Stimulated activated CD4-positive, alpha-beta T cell treated with anti-CD3 and anti-CD28 coated beads, Interleukin-1b, Interleukin-23, amount 100 ng/mL, for 4 hours (primary cell): ENCODE results near the gene GOLGA6L25.
"Not testable (repeated sequence)": the region's sequence is repeated elsewhere in the genome, so short reads cannot be mapped to it uniquely, and the experiment has no call there.

Experiments used
- DNase-seq, 2 donors: peaks; one replicate each; pipeline ENCODE4 v3.0.0-alpha.2; 2020; ENCODE audit warnings: low read depth in 2 of 2

Gene GOLGA6L25, protein sequence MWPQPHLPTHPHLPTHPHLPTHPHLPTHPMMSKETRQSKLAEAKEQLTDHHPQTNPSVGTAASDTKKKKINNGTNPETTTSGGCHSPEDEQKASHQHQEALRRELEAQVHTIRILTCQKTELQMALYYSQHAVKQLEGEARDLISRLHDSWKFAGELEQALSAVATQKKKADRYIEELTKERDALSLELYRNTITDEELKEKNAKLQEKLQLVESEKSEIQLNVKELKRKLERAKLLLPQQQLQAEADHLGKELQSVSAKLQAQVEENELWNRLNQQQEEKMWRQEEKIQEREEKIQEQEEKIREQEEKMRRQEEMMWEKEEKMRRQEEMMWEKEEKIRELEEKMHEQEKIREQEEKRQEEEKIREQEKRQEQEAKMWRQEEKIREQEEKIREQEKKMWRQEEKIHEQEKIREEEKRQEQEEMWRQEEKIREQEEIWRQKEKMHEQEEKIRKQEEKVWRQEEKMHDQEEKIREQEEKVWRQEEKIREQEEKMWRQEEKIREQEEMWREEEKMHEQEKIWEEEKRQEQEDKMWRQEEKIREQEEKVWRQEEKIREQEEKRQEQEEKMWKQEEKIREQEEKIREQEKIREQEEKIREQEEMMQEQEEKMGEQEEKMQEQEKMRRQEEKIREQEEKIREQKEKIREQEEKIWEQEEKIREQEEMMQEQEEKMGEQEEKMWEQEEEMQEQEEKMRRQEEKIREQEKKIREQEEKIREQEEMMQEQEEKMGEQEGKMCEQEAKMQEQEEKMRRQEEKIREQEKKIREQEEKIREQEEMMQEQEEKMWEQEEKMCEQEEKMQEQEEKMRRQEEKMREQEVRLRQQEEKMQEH

DNA sequence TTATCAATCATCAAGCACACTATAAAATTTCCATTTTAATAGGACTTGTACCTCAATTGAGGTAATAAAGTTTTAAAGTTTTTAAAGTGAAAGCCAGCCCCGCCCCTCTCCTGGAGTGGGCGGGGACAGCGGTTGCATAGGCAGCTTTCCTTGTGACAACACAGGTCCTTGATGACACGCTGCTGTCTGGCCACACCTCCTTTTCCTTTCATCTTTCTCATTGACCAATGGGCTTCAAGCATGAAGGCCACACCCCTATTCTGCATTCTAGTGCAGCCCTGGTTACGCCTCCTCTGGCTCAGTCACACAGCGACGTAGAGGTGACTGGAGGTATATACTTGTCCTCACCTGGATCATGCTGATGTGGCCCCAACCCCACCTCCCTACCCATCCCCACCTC is at the start of gene GOLGA6L25:
GOLGA6L25 (plus strand) TSS at position 301 of the 400 bp plus-strand sequence; CDS start at position 362, 61 bp downstream.
- DNase-seq, result not testable (repeated sequence)

- DNase-seq, result not testable (repeated sequence)
Observed at GRCh38 chr15:28508217-28508889, 45.0 kb upstream of the GOLGA6L25 start.

DNA sequence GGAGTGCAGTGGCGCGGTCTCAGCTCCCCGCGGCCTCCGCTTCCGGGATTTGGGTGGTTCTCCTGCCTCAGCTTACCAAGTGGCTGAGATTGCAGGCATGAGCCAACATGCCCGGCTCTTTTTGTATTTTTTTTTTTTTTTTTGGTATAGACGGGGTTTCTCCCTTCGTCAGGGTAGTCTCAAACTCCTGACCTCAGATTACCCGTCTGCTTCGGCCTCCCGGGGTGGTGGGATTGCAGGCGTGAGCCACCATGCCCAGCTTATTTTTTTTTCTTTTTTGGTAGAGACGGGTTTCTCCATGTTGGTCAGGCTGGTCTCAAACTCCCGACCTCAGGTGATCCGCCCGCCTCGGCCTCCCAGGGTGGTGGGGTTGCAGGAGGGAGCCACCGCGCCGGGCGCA is 39.2 kb upstream of the GOLGA6L25 start:
- not testable (repeated sequence) for DNase-seq

DNA sequence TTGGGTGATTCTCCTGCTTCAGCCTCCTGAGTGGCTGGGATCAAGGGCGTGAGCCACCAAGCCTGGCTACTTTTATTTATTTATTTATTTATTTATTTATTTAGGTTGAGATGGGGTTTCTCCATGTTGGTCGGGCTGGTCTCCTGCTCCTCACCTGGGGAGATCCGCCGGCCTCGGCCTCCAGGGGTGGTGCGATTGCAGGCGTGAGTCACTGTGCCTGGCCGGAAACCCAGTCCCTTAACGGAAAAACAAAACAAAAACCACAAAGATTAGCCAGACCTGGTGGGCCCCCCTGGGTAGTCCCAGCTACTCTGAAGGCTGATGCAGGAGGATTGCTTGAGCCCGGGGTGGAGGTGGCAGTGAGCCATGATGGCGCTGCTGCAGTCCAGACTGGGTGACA is 38.2 kb upstream of the GOLGA6L25 start:
- not testable (repeated sequence) for DNase-seq

DNA sequence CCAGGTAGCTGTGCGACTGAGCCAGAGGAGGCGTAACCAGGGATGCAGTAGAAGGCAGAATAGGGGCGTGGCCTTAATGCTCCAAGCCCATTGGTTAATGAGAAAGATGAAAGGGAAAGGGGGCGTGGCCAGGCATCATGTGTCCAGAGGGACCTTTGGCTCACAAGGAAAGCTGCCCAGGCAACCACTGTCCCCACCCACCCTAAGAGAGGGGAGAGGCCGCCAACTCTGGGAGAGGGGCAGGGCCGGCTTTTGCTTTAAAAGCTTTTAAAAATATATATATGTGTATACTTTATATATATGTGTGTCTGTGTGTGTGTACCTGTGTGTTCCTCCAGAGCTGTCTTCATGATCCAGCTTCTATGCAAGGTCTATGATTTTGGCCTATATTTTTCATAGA is 20.4 kb upstream of the GOLGA6L25 start, which contains the start of gene GOLGA8G:
GOLGA8G (minus strand) TSS at position 18 of the 400 bp plus-strand sequence. CDS start 62 bp downstream, outside the sequence.
- not testable (repeated sequence) for DNase-seq

DNA sequence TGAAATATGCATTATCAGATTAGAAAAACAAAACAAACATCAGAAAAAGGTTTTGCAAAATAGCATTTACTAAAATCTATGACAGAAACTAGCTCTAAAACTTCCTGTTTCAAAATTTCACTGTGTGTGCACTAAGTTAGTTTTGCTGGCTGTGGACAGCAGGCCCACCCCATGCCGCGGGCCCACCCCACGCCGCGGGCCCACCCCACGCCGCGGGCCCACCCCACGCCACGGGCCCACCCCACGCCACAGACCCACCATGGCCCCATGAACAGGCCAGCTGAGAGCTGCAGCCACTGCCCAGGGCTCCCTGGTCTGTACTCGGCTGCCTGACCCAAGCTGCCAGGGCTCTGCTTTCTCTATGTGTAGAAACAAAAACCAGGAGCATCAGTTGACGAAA is 20.0 kb downstream of the GOLGA6L25 start:
- DNase-seq, result not testable (repeated sequence)

GRCh38 chr15:28588977-28589606 is 35.7 kb downstream of the GOLGA6L25 start:
- not testable (repeated sequence) for DNase-seq

DNA sequence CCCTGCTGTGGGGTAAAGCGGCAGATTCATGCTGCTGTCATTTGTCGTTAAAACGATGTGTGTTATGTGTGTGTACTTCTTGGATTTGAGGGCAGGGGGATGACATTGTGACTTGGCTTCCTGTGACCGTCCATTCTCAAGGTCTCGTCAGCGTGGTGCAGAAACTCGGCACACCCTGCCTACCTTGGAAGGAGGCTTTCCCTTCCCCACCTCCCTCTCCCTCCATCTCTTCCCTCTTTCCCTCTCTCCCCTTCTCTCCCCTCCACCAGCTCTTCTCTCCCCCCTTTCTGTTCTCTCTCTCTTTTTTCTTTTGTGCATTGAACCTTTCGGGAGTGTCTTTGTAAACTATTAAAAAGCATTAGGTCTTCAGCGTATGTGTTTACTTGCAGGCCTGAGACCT is 36.4 kb downstream of the GOLGA6L25 start:
- not testable (repeated sequence) for DNase-seq

DNA sequence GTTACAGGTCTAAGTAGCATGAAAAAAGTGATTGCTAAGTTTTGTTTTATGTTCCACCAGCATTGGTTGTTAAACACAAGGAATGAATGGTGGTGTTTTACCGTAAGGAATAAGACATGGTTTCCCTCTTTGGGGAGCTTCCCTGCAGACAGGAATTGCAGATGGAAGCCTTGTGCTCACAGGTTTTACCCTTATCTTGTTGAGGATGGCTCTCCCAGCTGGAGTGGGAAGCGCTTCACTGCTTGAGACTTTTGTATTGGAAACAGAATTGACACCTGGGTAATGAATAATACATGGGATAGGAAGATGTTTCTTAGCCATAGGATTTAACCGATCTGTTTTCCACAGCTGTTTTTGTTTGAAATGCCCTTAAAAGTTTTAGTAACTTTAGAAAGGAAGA is 39.0 kb downstream of the GOLGA6L25 start:
- DNase-seq, result not testable (repeated sequence)

DNA sequence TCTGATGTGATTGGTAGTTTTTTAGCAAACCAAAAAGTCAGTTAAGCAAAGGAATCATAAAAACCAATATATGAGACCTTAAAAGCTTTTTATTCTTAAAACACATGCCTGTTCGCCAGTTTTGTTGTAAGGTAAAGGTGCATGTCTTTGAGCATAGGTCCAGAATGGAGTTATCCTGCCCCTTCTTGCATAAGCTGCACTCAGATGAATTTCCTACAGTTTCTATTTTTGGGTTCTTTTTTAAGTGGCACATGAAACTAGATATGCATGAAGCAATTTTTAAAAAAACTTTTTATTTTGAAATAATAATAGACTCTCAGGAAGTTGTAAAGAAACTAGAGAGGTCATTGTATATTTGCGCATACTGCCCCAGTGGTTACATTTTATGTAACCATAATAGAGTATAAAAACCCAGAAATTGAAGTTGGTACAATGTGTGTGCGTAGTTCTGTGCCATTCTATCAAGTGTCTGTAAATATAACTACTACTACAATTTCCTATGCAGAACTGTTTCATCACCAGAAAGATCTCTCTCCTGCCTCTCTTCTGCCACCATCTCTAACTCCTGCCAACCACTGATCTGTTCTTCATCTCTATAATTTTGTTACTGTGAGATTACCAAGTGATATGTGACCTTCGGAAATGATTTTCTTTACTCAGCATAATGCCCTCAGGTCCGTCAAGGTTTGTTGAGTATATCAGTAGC is 40.2 kb downstream of the GOLGA6L25 start:
- DNase-seq, result not testable (repeated sequence)

DNA sequence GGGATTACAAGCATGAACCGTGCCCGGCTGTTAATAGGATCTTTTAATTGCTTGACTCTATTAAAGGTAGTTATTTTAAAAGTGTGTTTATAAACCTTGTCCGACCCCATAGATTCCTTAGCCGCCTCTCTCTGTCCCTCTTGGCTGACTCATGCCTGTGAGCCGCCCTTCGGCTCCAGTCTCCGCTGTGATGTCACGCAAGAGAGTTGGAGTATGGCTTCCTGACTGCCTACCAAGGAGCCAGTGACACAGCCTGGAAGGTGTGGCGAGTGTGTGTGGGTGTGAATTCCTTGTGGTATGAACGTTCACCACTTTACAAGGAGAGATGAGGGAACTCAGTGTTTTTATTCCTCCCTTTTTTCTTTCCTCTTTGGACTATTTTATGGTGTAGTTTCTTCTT is 44.1 kb downstream of the GOLGA6L25 start:
- not testable (repeated sequence) for DNase-seq

GRCh38 chr15:28598209-28598608 is 44.8 kb downstream of the GOLGA6L25 start:
- not testable (repeated sequence) for DNase-seq

GRCh38 chr15:28602152-28602551 is 48.8 kb downstream of the GOLGA6L25 start:
- DNase-seq, result not testable (repeated sequence)
